Smooth muscle cell (in vitro differentiated cells): ENCODE data around the gene NCBP2. TPM values are rescaled to one million over a fixed set of nuclear protein-coding genes. Genes with fewer than 3 reads are reported as not detected.

ENCODE experiments used
- DNase-seq: peaks from one replicate; lab custom pipeline; 2025; ENCODE audit not compliant: unreplicated experiment; lab: John Stamatoyannopoulos, UW
- H2AFZ ChIP-seq: fragments of 200-600 bp; sonication (generic); 2 replicates; pipeline ENCODE4 v1.6.0; 2016; ENCODE audit warnings: antibody characterized with exemption, low read depth, mild to moderate bottlenecking
- H3F3A ChIP-seq: fragments of 200-600 bp; sonication (generic); 2 replicates; pipeline ENCODE4 v1.6.0; 2017; ENCODE audit warnings: antibody characterized with exemption, low read depth
- H3K27ac ChIP-seq: fragments of 200-600 bp; sonication (generic); 2 replicates; pipeline ENCODE4 v1.5.1; 2016; ENCODE audit warnings: low read depth, mild to moderate bottlenecking
- H3K27me3 ChIP-seq: fragments of 200-600 bp; sonication (generic); 2 replicates; pipeline ENCODE4 v1.6.1; 2016; ENCODE audit warnings: low read depth, mild to moderate bottlenecking
- H3K36me3 ChIP-seq: fragments of 200-600 bp; sonication (generic); 2 replicates; pipeline ENCODE4 v1.5.1; 2016; ENCODE audit warnings: low read depth
- H3K4me1 ChIP-seq: fragments of 200-600 bp; sonication (generic); 2 replicates; pipeline ENCODE4 v1.5.1; 2016; ENCODE audit warnings: low read depth
- H3K4me2 ChIP-seq: fragments of 200-600 bp; sonication (generic); 2 replicates; pipeline ENCODE4 v1.6.0; 2016; ENCODE audit warnings: mild to moderate bottlenecking
- H3K4me3 ChIP-seq: fragments of 200-600 bp; sonication (generic); 2 replicates; pipeline ENCODE4 v1.5.1; 2016; ENCODE audit warnings: mild to moderate bottlenecking
- H3K79me2 ChIP-seq: fragments of 200-600 bp; sonication (generic); 2 replicates; pipeline ENCODE4 v1.6.0; 2016; ENCODE audit warnings: low read depth, mild to moderate bottlenecking
- H3K9ac ChIP-seq: fragments of 200-600 bp; sonication (generic); 2 replicates; pipeline ENCODE4 v1.6.0; 2016; ENCODE audit warnings: low read depth
- H3K9me3 ChIP-seq: fragments of 200-600 bp; sonication (generic); replicated peaks from 2 replicates; pipeline ENCODE4 v1.5.1; 2016; ENCODE audit warnings: low read depth
- H4K20me1 ChIP-seq: fragments of 200-600 bp; sonication (generic); 2 replicates; pipeline ENCODE4 v1.6.0; 2016; ENCODE audit warnings: low read depth
- WGBS: methylation state at CpG from one replicate; pipeline ENCODE4 v1.1.7; 2016; ENCODE audit warnings: low lambda C conversion rate; 5-methylcytosine and 5-hydroxymethylcytosine counted together
- polyA plus RNA-seq: library from polyadenylated mRNA; unstranded; fragments of >200 nt; fragmentation: Nextera tagmentation; extraction: Ambion mirVana; gene quantifications from 2 replicates; pipeline ENCODE4 v1.2.1, GENCODE V29; 2016
- total RNA-seq: library from RNA; depleted of rRNA; stranded (reverse); fragments of >200 nt; gene quantifications from 2 replicates; pipeline ENCODE4 v1.2.3, GENCODE V29; 2014
- TF ChIP-seq, protein P1 (sequence below): fragments of 200-600 bp; sonication (generic); IDR thresholded peaks from 2 replicates; pipeline ENCODE4 v1.5.1; 2017; ENCODE audit warnings: borderline replicate concordance, mild to moderate bottlenecking, antibody characterized with exemption; ENCODE audit not compliant: insufficient read depth, poor library complexity, severe bottlenecking

The NCBP2 gene
- total and polyA plus RNA-seq, 2 experiments from 2014 or later: 47.0 to 69.3 TPM

DNA sequence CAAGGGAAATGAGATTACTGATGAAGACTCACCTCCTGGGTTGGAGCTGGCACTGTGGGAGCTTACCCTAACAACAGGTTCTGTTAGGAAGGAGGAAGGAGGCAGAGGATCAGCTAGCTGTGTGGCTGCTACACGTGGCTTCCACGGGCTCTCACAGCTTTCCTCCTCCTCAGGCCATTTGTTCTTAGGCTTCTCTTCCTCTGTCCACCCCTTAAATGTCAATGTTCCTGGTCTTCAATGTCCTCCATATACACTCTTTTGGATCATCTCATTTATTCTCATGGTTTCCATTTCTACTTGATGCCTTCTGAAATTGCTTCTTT, 21.3 kb upstream of the NCBP2 start:
- H3K27ac ChIP-seq: no peak overlapping the region
- no peaks in the 10 kb centered on the region for H3K79me2 ChIP-seq
- H3F3A ChIP-seq: no peaks in the 10 kb centered on the region
- no peak overlapping the region for H2AFZ ChIP-seq
- 72% methylated on average over 2 of the region's 2 CpGs for WGBS
- peaks cover 44% of the 10 kb centered on the region for H3K27me3 ChIP-seq
- no peak overlapping the region for H3K4me3 ChIP-seq
- no peaks in the 10 kb centered on the region for H3K9me3 ChIP-seq
- H3K4me1 ChIP-seq: no peaks in the 10 kb centered on the region
- no peak overlapping the region for H3K4me2 ChIP-seq
- no peak overlapping the region for H3K9ac ChIP-seq
- TF ChIP-seq, protein P1, sequence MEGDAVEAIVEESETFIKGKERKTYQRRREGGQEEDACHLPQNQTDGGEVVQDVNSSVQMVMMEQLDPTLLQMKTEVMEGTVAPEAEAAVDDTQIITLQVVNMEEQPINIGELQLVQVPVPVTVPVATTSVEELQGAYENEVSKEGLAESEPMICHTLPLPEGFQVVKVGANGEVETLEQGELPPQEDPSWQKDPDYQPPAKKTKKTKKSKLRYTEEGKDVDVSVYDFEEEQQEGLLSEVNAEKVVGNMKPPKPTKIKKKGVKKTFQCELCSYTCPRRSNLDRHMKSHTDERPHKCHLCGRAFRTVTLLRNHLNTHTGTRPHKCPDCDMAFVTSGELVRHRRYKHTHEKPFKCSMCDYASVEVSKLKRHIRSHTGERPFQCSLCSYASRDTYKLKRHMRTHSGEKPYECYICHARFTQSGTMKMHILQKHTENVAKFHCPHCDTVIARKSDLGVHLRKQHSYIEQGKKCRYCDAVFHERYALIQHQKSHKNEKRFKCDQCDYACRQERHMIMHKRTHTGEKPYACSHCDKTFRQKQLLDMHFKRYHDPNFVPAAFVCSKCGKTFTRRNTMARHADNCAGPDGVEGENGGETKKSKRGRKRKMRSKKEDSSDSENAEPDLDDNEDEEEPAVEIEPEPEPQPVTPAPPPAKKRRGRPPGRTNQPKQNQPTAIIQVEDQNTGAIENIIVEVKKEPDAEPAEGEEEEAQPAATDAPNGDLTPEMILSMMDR: no peak
- no peaks in the 10 kb centered on the region for H3K36me3 ChIP-seq
- no peaks in the 10 kb centered on the region for H4K20me1 ChIP-seq
- no peak for DNase-seq

DNA sequence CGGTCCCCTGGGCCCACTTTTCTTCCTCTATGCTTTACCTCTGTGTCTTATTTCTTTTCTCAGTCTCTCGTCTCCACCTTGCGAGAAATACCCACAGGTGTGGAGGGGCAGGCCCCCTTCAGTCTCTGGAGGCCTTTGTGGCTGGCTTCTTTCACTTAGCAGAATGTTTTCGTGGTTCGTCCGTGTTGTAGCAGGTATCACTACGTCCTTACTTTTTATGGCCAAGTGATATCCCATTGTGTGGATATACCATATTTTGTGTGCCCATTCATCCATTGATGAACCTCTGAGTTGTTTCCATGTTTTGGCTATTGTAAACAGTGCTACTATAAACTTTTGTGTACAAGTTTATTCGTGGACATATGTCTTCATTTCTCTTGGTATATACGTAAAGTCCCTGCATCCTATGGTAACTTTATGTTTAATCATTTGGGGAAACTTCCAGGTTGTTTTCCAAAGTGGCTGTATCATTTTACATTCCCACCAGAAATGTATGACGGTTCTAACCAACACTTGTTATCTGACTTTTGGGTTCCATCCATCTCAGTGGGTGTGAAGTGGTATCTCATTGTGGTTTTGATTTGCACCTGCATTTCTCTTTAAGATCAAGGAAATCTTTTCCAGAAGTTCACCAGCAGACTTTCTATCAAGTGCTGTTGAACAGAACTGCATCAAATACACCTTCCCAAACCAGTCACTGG, 20.8 kb upstream of the NCBP2 start:
- Histone ChIP-seq H3K4me3 (no peak overlapping the region), H3K9ac (no peak overlapping the region), H3K36me3 (no peaks in the 10 kb centered on the region), H3K79me2 (no peaks in the 10 kb centered on the region), H2AFZ (no peak overlapping the region), H3K27ac (no peak overlapping the region), H3K4me2 (no peak overlapping the region), H4K20me1 (no peaks in the 10 kb centered on the region), H3F3A (no peaks in the 10 kb centered on the region), H3K9me3 (no peaks in the 10 kb centered on the region), H3K4me1 (no peaks in the 10 kb centered on the region), H3K27me3 (peaks cover 40% of the 10 kb centered on the region)
- TF ChIP-seq, protein P1: no peak
- no peak for DNase-seq
- 89% methylated on average over 10 of the region's 10 CpGs for WGBS

GRCh38 chr3:196962108-196962929, 20.0 kb upstream of the NCBP2 start:
- H3F3A ChIP-seq: no peaks in the 10 kb centered on the region
- H3K9ac ChIP-seq: no peak overlapping the region
- TF ChIP-seq, protein P1: no peak
- 85% methylated on average over 9 of the region's 9 CpGs for WGBS
- no peaks in the 10 kb centered on the region for H4K20me1 ChIP-seq
- peaks cover 32% of the 10 kb centered on the region for H3K27me3 ChIP-seq
- DNase-seq: no peak
- no peaks in the 10 kb centered on the region for H3K79me2 ChIP-seq
- no peak overlapping the region for H3K4me2 ChIP-seq
- no peak overlapping the region for H2AFZ ChIP-seq
- H3K4me3 ChIP-seq: no peak overlapping the region
- H3K27ac ChIP-seq: no peak overlapping the region
- no peaks in the 10 kb centered on the region for H3K36me3 ChIP-seq
- no peaks in the 10 kb centered on the region for H3K4me1 ChIP-seq
- H3K9me3 ChIP-seq: no peaks in the 10 kb centered on the region
